GM23248 (cell line): ENCODE results near the gene GPHN. TPM values are rescaled to one million over a fixed set of nuclear protein-coding genes. Genes with fewer than 3 reads are reported as not detected.
A peak's percentile ranks its signal among the peaks of the same experiment; 100 is the strongest.

Experiments used
- DNase-seq: peaks from one replicate; pipeline ENCODE4 v3.0.0-alpha.2; 2015
- H2AFZ ChIP-seq: fragments of 200-600 bp; sonication (generic); 2 replicates; pipeline ENCODE4 v1.6.1; 2016; ENCODE audit warnings: antibody characterized with exemption
- H3F3A ChIP-seq: fragments of 200-600 bp; sonication (generic); 2 replicates; pipeline ENCODE4 v1.6.1; 2016; ENCODE audit warnings: mild to moderate bottlenecking, antibody characterized with exemption, mixed run types; ENCODE audit not compliant: insufficient read depth
- H3K27ac ChIP-seq: fragments of 200-600 bp; sonication (generic); 2 replicates; pipeline ENCODE4 v1.5.1; 2016; ENCODE audit warnings: mild to moderate bottlenecking
- H3K27me3 ChIP-seq: fragments of 200-600 bp; sonication (generic); replicated peaks from 2 replicates; pipeline ENCODE4 v1.6.1; 2016; ENCODE audit warnings: mild to moderate bottlenecking; ENCODE audit not compliant: insufficient read depth
- H3K36me3 ChIP-seq: fragments of 200-600 bp; sonication (generic); 2 replicates; pipeline ENCODE4 v1.6.1; 2016; ENCODE audit warnings: low read depth, mild to moderate bottlenecking
- H3K4me1 ChIP-seq: fragments of 200-600 bp; sonication (generic); 2 replicates; pipeline ENCODE4 v1.6.1; 2016; ENCODE audit warnings: mild to moderate bottlenecking; ENCODE audit not compliant: insufficient read depth
- H3K4me2 ChIP-seq: fragments of 200-600 bp; sonication (generic); one replicate; pipeline ENCODE4 v1.6.1; 2016; ENCODE audit warnings: mild to moderate bottlenecking; ENCODE audit not compliant: unreplicated experiment
- H3K4me3 ChIP-seq: fragments of 200-600 bp; sonication (generic); 2 replicates; pipeline ENCODE4 v1.5.1; 2016; ENCODE audit warnings: mild to moderate bottlenecking
- H3K79me2 ChIP-seq: fragments of 200-600 bp; sonication (generic); 2 replicates; pipeline ENCODE4 v1.6.1; 2016; ENCODE audit warnings: mild to moderate bottlenecking; ENCODE audit not compliant: insufficient read depth
- H3K9ac ChIP-seq: fragments of 200-600 bp; sonication (generic); 2 replicates; pipeline ENCODE4 v1.6.1; 2016; ENCODE audit warnings: mild to moderate bottlenecking
- H3K9me2 ChIP-seq: fragments of 200-600 bp; sonication (generic); 2 replicates; pipeline ENCODE4 v1.6.1; 2016; ENCODE audit warnings: mixed run types, mild to moderate bottlenecking, moderate library complexity; ENCODE audit not compliant: insufficient read depth
- H3K9me3 ChIP-seq: fragments of 200-600 bp; sonication (generic); one replicate; pipeline ENCODE4 v1.6.1; 2017; ENCODE audit warnings: low read depth
- H4K20me1 ChIP-seq: fragments of 200-600 bp; sonication (generic); 2 replicates; pipeline ENCODE4 v1.6.0; 2016; ENCODE audit not compliant: insufficient read depth
- EZH2 ChIP-seq: fragments of 200-600 bp; sonication (generic); IDR thresholded peaks from 2 replicates; pipeline ENCODE4 v1.6.1; 2018; ENCODE audit warnings: antibody characterized with exemption, mild to moderate bottlenecking; ENCODE audit not compliant: insufficient read depth, poor library complexity, severe bottlenecking
- EZH2phosphoT487 ChIP-seq: fragments of 200-600 bp; sonication (generic); IDR thresholded peaks from 2 replicates; pipeline ENCODE4 v1.6.1; 2018; ENCODE audit warnings: antibody characterized with exemption, moderate library complexity, mild to moderate bottlenecking, low read depth; ENCODE audit not compliant: insufficient read depth
- WGBS, 2 experiments: methylation state at CpG; one replicate each; pipeline ENCODE4 v1.1.6; 2015 to 2017; ENCODE audit warnings: low lambda C conversion rate in 2 of 2, low coverage in 1 of 2; ENCODE audit errors: missing lambda C conversion rate in 2 of 2; 5-methylcytosine and 5-hydroxymethylcytosine counted together
- in situ Hi-C: fragments of 300-500 bp; cut with MboI; formaldehyde crosslinking; loops from 2 replicates; pipeline ENCODE4 v1.15.0; 2020
- polyA plus RNA-seq: library from polyadenylated mRNA; unstranded; fragments of >200 nt; fragmentation: Nextera tagmentation; extraction: Ambion mirVana; gene quantifications from 2 replicates; pipeline ENCODE4 v1.2.1, GENCODE V29; 2016
- total RNA-seq: library from RNA; depleted of rRNA; stranded (reverse); fragments of >200 nt; shearing (Covaris generic); gene quantifications from 2 replicates; pipeline ENCODE4 v1.2.3, GENCODE V29; 2014; rRNA removed

GPHN gene
- total RNA-seq (7.0 and 7.6 TPM in 2 replicates), polyA plus RNA-seq (8.5 and 9.3 TPM in 2 replicates)

DNA sequence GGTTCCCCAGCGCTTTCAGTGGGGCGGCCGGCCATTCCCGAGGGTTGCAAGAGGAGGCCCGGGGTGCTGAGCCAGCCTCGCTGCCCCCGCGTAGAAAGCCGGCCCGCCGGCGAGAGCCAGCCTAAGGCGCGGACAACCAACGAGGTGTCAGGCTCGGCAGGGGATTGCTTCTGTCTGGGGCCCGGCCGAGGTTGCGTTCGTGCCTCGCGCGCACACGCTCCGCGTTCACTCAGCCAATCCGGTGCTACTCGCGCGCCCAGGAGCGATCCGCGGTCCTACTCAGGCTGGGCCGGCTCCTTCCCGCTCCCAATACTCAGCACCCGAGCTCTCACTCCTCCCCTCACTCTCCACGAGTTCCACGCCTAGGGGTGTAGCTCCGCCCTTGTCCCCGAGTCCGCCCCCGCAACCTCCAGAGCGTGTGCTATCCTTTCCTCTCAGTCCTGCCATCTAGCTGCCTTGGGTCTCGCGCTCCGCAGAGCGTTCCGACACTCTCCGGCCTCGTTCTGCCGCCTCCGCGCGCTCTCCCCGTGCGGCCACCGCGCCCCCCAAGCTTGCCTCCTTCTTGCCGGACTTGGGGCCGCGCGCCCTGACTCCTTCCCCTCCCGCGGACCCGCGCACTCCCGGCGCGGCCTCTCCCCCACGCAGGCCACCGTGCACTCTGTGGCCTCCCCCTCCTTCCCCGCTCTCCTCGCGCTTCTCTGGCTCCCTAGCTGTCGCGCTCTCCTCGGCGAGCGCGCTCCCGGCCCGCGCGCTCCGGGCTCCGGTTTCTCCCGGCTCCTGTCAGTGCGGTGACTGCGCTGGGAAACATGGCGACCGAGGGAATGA is at the start of gene GPHN:
TSS of gene GPHN (plus strand) at position 426 of the 825 bp plus-strand sequence.
- no peaks in the 10 kb centered on the region for H3K27me3 ChIP-seq
- no peaks in the 10 kb centered on the region for H4K20me1 ChIP-seq
- in situ Hi-C loops: loop anchor here (10.0 kb wide), 1 partner anchor 627 kb away; no protein-coding TSS in a partner anchor
- H3K4me2 ChIP-seq: peak within 1 kb of the TSS; percentile 99
- WGBS, 2 experiments: 1% methylated on average over 62 to 84 of the region's 91 CpGs
- H3K4me1 ChIP-seq: no peaks in the 10 kb centered on the region
- H3K9ac ChIP-seq: peak within 1 kb of the TSS; percentile 82
- H3K9me2 ChIP-seq: no peaks in the 10 kb centered on the region
- H3K9me3 ChIP-seq: no peaks in the 10 kb centered on the region
- DNase-seq: peak; percentile 99
- peak within 1 kb of the TSS; percentile 93 for H3K4me3 ChIP-seq
- peak within 1 kb of the TSS; percentile 60 for H3K27ac ChIP-seq
- H3K79me2 ChIP-seq: peaks cover 38% of the 10 kb centered on the region
- TF ChIP-seq EZH2 (no peak), EZH2phosphoT487 (no peak)
- H2AFZ ChIP-seq: peak within 1 kb of the TSS; percentile 99
- peaks cover 6% of the 10 kb centered on the region for H3F3A ChIP-seq
- no peaks in the 10 kb centered on the region for H3K36me3 ChIP-seq

DNA sequence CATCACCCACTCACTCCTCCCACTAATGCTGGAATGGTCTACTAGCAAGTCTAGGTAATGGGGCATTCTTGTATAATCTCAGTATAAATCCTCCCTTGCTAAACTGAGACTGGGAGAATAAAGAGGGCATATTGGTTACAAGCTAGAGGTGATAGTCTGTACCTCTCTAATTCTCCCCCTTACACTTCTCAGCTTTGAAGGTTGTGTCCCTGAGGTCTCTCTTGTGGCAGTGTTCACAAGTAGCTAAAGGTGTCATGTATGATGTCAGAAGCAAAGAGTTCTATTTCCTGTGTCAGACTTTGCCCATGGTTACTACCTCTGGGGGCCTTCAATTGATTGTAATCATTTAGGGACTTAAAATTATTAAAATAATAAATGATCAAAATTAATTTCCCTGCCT is 48.3 kb upstream of the GPHN start:
- no peak overlapping the region for H3K4me2 ChIP-seq
- H3K36me3 ChIP-seq: no peaks in the 10 kb centered on the region
- in situ Hi-C loops: no loop called here
- no peak overlapping the region for H3K4me3 ChIP-seq
- H3K9ac ChIP-seq: no peak overlapping the region
- no peak for DNase-seq
- TF ChIP-seq EZH2: no peak
- TF ChIP-seq EZH2phosphoT487: no peak
- H4K20me1 ChIP-seq: no peaks in the 10 kb centered on the region
- H3K4me1 ChIP-seq: no peaks in the 10 kb centered on the region
- no peaks in the 10 kb centered on the region for H3K9me3 ChIP-seq
- H3K9me2 ChIP-seq: no peaks in the 10 kb centered on the region
- H3K79me2 ChIP-seq: no peaks in the 10 kb centered on the region
- no peak overlapping the region for H3K27ac ChIP-seq
- H3F3A ChIP-seq: no peaks in the 10 kb centered on the region
- H2AFZ ChIP-seq: no peak overlapping the region
- H3K27me3 ChIP-seq: no peaks in the 10 kb centered on the region

DNA sequence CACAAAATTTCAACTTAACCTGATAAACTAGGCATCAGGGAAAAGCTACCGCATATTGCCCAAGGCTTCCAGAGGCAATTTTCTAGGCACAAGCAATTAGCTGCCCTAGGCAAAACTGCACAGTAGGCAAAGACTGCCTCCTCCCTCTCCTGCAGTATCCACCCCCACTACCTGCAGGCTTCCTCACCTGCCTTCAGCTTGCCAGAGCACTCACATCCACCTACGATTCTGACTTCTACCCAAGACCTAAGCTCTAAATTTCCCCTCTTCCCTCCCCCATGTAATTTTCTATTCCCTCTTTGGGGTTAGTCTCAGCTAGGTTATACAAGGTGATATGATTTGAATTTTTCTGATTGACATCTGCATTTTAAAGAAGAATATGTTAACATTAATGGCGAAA is 43.7 kb upstream of the GPHN start:
- Histone ChIP-seq H3K4me1 (no peaks in the 10 kb centered on the region), H3K9me3 (no peaks in the 10 kb centered on the region), H4K20me1 (no peaks in the 10 kb centered on the region), H3K36me3 (no peaks in the 10 kb centered on the region), H3K9ac (no peak overlapping the region), H3K9me2 (no peaks in the 10 kb centered on the region), H3K27ac (no peak overlapping the region), H2AFZ (no peak overlapping the region), H3K79me2 (no peaks in the 10 kb centered on the region), H3K4me2 (no peak overlapping the region), H3K4me3 (no peak overlapping the region), H3F3A (no peaks in the 10 kb centered on the region), H3K27me3 (no peaks in the 10 kb centered on the region)
- no peak for DNase-seq
- no peak for TF ChIP-seq EZH2
- TF ChIP-seq EZH2phosphoT487: no peak
- in situ Hi-C loops: no loop called here
- 61 to 62% methylated on average over 3 of the region's 3 CpGs for WGBS, 2 experiments

DNA sequence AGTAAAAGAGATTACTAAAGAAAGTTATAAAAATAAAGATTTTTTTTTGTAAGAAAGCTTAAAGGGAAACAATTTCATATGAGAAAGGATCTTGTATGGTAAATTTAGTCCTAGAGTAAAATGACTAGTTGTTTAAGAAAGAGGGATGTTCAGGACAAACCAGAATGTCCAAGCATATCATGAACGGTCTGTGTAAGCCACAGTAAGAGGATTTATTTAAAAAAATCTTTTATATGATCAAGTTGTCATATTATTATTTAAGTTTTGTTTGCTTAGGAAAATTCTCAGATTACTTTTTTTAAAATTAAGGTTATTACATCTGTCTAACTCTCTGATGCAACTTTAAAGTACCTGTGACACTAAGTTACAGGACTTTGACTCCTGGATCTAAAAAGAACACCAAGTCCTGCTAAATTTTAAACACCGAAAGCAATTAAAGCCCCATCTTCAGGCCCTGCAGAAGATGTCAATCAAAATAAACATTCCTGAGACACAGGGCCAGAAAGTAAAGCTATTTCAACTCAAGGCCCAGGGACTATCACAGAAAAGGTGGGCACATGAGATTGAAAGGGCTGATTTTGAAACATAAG is 39.1 kb upstream of the GPHN start:
- no peaks in the 10 kb centered on the region for H3K79me2 ChIP-seq
- H3K4me3 ChIP-seq: no peak overlapping the region
- H3K36me3 ChIP-seq: no peaks in the 10 kb centered on the region
- H2AFZ ChIP-seq: no peak overlapping the region
- H3K4me1 ChIP-seq: no peaks in the 10 kb centered on the region
- no peak for DNase-seq
- H3K27ac ChIP-seq: no peak overlapping the region
- H3K27me3 ChIP-seq: no peaks in the 10 kb centered on the region
- H3K9me2 ChIP-seq: no peaks in the 10 kb centered on the region
- H3K9ac ChIP-seq: no peak overlapping the region
- no peak overlapping the region for H3K4me2 ChIP-seq
- H3F3A ChIP-seq: no peaks in the 10 kb centered on the region
- in situ Hi-C loops: no loop called here
- TF ChIP-seq EZH2: no peak
- no peak for TF ChIP-seq EZH2phosphoT487
- no peaks in the 10 kb centered on the region for H4K20me1 ChIP-seq
- WGBS, 2 experiments: 47 to 56% methylated on average over 2 of the region's 2 CpGs
- peaks cover 3% of the 10 kb centered on the region for H3K9me3 ChIP-seq
